ENCODE results near the gene COG5. TPM values are rescaled to one million over a fixed set of nuclear protein-coding genes. Genes with fewer than 3 reads are reported as not detected.

The COG5 gene
- polyA plus RNA-seq, 1 of the 3 experiments (the other 2 are of a cell fraction), result 21.2 TPM

DNA sequence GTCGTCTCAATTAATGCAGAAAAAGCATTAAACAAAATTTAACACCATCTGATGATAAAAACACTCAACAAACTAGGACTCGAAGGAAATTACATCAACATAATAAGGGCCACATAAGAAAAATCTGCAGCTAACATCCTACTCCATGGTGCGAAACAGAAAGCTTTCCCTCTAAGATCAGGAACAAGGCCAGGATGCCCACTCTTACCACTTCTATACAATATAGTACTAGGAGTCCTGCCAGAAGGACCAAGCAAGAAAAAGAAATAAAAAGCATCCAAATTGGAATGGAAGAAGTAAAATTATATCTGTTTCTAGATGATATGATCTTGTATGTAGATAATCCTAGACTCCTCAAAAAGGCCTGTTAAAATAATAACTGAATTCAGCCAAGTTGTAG, 237.7 kb downstream of the COG5 start:
- Histone ChIP-seq H3K9ac (no peak overlapping the region), H3K27ac (ENCODE audit: low read depth in 2 of 2, low read length in 1 of 2) (no peak overlapping the region), H3K9me3 (no peaks in the 10 kb centered on the region; the same call in 1 of the 2 replicates), H3K27me3 (ENCODE audit: insufficient read depth) (no peaks in the 10 kb centered on the region), H3K4me2 (no peak overlapping the region), H3K36me3 (replicated peaks in 1 of 2; ENCODE audit: control insufficient read depth in 1 of 2, insufficient read depth in 2 of 2, low read length in 1 of 2) (peaks cover 15 to 32% of the 10 kb centered on the region in 2 experiments), H2AFZ (ENCODE audit: low read depth) (no peak overlapping the region), H3F3A (replicated peaks; ENCODE audit: insufficient read depth) (peaks cover 3% of the 10 kb centered on the region), H3K9me2 (no peaks in the 10 kb centered on the region), H3K4me3 (ENCODE audit: low read depth in 2 of 2, low read length in 1 of 2) (no peak overlapping the region), H3K79me2 (ENCODE audit: insufficient read depth) (no peaks in the 10 kb centered on the region), H3K4me1 (ENCODE audit: control insufficient read depth in 1 of 2, insufficient read depth in 2 of 2, low read depth in 1 of 2, low read length in 1 of 2) (no peaks in the 10 kb centered on the region), H4K20me1 (ENCODE audit: insufficient read depth) (no peaks in the 10 kb centered on the region)
- POLR2A ChIA-PET, result no interaction called here
- WGBS (ENCODE audit: low lambda C conversion rate), result 94% methylated on average over 3 of the region's 3 CpGs
- CTCF ChIA-PET, result interaction anchor here (0.6 kb wide), 1 partner anchor 32 kb away, joined by 3 read pairs; no protein-coding TSS in a partner anchor
- no peak for DNase-seq
- TF ChIP-seq CHD2 (IDR thresholded peaks at IDR 0.05; ENCODE audit: low read length, partially characterized antibody), result no peak
- TF ChIP-seq, protein P1, sequence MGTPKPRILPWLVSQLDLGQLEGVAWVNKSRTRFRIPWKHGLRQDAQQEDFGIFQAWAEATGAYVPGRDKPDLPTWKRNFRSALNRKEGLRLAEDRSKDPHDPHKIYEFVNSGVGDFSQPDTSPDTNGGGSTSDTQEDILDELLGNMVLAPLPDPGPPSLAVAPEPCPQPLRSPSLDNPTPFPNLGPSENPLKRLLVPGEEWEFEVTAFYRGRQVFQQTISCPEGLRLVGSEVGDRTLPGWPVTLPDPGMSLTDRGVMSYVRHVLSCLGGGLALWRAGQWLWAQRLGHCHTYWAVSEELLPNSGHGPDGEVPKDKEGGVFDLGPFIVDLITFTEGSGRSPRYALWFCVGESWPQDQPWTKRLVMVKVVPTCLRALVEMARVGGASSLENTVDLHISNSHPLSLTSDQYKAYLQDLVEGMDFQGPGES (IDR thresholded peaks at IDR 0.05; ENCODE audit: low read depth, low read length), result no peak

DNA sequence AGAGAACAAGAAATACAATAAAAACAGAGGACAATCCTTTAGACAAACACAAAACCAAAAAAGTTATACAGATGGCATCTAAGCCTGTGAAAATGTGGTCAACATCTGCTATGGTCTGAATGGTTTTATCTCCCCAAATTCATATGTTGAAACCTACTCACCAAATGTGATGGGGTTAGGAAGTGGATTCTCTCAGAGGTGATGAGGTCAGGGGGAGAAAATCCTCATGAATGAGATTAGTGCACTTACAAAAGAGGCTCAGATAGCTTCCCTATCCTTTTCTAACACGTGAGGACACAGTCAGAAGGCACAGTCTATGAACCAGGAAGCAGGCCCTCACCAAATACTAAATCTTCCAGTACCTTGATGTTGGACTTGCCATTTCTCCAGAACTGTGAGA, 241.7 kb downstream of the COG5 start:
- Histone ChIP-seq H3K9ac (no peak overlapping the region), H3K36me3 (replicated peaks in 1 of 2; ENCODE audit: control insufficient read depth in 1 of 2, insufficient read depth in 2 of 2, low read length in 1 of 2) (peaks cover 15 to 41% of the 10 kb centered on the region in 2 experiments), H3K27me3 (ENCODE audit: insufficient read depth) (no peaks in the 10 kb centered on the region), H3F3A (replicated peaks; ENCODE audit: insufficient read depth) (peaks cover 3% of the 10 kb centered on the region), H4K20me1 (ENCODE audit: insufficient read depth) (no peaks in the 10 kb centered on the region), H3K9me2 (no peaks in the 10 kb centered on the region; the same call in 1 of the 2 replicates), H3K4me1 (ENCODE audit: control insufficient read depth in 1 of 2, insufficient read depth in 2 of 2, low read depth in 1 of 2, low read length in 1 of 2) (no peaks in the 10 kb centered on the region), H3K4me3 (ENCODE audit: low read depth in 2 of 2, low read length in 1 of 2) (no peak overlapping the region), H2AFZ (ENCODE audit: low read depth) (no peak overlapping the region), H3K79me2 (ENCODE audit: insufficient read depth) (no peaks in the 10 kb centered on the region), H3K9me3 (no peaks in the 10 kb centered on the region; the same call in 1 of the 2 replicates), H3K4me2 (no peak overlapping the region), H3K27ac (ENCODE audit: low read depth in 2 of 2, low read length in 1 of 2) (no peak overlapping the region)
- TF ChIP-seq, protein P1 (IDR thresholded peaks at IDR 0.05; ENCODE audit: low read depth, low read length), result no peak
- TF ChIP-seq FOXJ3 (CRISPR knock-in tag; IDR thresholded peaks at IDR 0.05) (no peak), RFX5 (IDR thresholded peaks at IDR 0.05; ENCODE audit: low read length) (no peak), FOXM1 (IDR thresholded peaks at IDR 0.05; ENCODE audit: low read depth) (no peak)
- no peak for DNase-seq
- WGBS (ENCODE audit: low lambda C conversion rate), result 87% methylated on average over 1 of the region's 1 CpG
- ChIA-PET POLR2A (no interaction called here), CTCF (no interaction called here)

DNA sequence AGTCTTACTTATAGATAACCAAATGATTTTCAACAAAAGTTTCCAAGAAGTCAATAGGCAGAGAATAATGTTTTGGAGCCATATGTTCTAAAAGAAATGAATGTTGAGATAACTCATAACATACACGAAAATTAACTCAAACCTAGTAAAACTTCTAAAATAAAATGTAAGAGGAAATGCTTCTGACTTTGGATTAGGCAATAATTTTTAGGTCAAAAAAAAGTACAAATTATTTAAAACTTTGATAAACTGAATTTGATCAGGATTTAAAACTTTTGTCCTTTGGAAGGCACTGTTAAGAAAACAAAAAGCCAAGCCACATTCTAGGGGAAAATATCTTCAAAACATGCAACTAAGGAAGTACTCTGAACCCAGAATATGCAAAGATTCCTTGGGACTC, 242.1 kb downstream of the COG5 start:
- Histone ChIP-seq H3F3A (replicated peaks; ENCODE audit: insufficient read depth) (peaks cover 3% of the 10 kb centered on the region), H3K27ac (ENCODE audit: low read depth in 2 of 2, low read length in 1 of 2) (no peak overlapping the region), H3K4me2 (no peak overlapping the region), H3K79me2 (ENCODE audit: insufficient read depth) (no peaks in the 10 kb centered on the region), H2AFZ (ENCODE audit: low read depth) (no peak overlapping the region), H3K9me2 (no peaks in the 10 kb centered on the region; the same call in 1 of the 2 replicates), H3K9me3 (no peaks in the 10 kb centered on the region), H4K20me1 (ENCODE audit: insufficient read depth) (no peaks in the 10 kb centered on the region), H3K36me3 (replicated peaks in 1 of 2; ENCODE audit: control insufficient read depth in 1 of 2, insufficient read depth in 2 of 2, low read length in 1 of 2) (peaks cover 15 to 39% of the 10 kb centered on the region in 2 experiments), H3K27me3 (ENCODE audit: insufficient read depth) (no peaks in the 10 kb centered on the region), H3K4me1 (ENCODE audit: control insufficient read depth in 1 of 2, insufficient read depth in 2 of 2, low read depth in 1 of 2, low read length in 1 of 2) (no peaks in the 10 kb centered on the region), H3K4me3 (ENCODE audit: low read depth in 2 of 2, low read length in 1 of 2) (no peak overlapping the region), H3K9ac (no peak overlapping the region)
- DNase-seq, result no peak
- ChIA-PET POLR2A (no interaction called here), CTCF (no interaction called here)
- TF ChIP-seq NFIC (IDR thresholded peaks at IDR 0.05; ENCODE audit: borderline replicate concordance) (no peak), RAD21 (IDR thresholded peaks at IDR 0.05; ENCODE audit: low read length) (no peak), RCOR1 (IDR thresholded peaks at IDR 0.05; ENCODE audit: low read length) (no peak), FOSL2 (IDR thresholded peaks at IDR 0.05; ENCODE audit: borderline replicate concordance, low read depth) (no peak)
- TF ChIP-seq, protein P2, sequence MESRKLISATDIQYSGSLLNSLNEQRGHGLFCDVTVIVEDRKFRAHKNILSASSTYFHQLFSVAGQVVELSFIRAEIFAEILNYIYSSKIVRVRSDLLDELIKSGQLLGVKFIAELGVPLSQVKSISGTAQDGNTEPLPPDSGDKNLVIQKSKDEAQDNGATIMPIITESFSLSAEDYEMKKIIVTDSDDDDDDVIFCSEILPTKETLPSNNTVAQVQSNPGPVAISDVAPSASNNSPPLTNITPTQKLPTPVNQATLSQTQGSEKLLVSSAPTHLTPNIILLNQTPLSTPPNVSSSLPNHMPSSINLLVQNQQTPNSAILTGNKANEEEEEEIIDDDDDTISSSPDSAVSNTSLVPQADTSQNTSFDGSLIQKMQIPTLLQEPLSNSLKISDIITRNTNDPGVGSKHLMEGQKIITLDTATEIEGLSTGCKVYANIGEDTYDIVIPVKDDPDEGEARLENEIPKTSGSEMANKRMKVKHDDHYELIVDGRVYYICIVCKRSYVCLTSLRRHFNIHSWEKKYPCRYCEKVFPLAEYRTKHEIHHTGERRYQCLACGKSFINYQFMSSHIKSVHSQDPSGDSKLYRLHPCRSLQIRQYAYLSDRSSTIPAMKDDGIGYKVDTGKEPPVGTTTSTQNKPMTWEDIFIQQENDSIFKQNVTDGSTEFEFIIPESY (IDR thresholded peaks at IDR 0.05; ENCODE audit: borderline replicate concordance, low read depth), result no peak
- WGBS (ENCODE audit: low lambda C conversion rate), result 87% methylated on average over 1 of the region's 1 CpG

All from SK-N-SH (cell line).